ENCODE results near the gene GIMAP8.

GIMAP8 gene

GRCh38 chr7:150431839-150432658, 18.4 kb upstream of the GIMAP8 start:
- Histone ChIP-seq H3K9me3 (no peaks in the 10 kb centered on the region), H3K4me3 (ENCODE audit: low read depth, low read length) (no peak overlapping the region), H3K4me1 (no peaks in the 10 kb centered on the region), H3K36me3 (no peaks in the 10 kb centered on the region), H3K27me3 (peaks cover 7% of the 10 kb centered on the region)
- no peak for DNase-seq
- no peak for TF ChIP-seq CTCF (IDR thresholded peaks at IDR 0.05; ENCODE audit: low read depth, low read length)

- H3K27me3 ChIP-seq, result peaks cover 7% of the 10 kb centered on the region
- H3K4me3 ChIP-seq (ENCODE audit: low read depth, low read length), result no peak overlapping the region
- DNase-seq, result no peak
- no peaks in the 10 kb centered on the region for H3K4me1 ChIP-seq
- no peaks in the 10 kb centered on the region for H3K36me3 ChIP-seq
- no peaks in the 10 kb centered on the region for H3K9me3 ChIP-seq
- TF ChIP-seq CTCF (IDR thresholded peaks at IDR 0.05; ENCODE audit: low read depth, low read length), result no peak
Observed at GRCh38 chr7:150432915-150433892, 17.2 kb upstream of the GIMAP8 start.

DNA sequence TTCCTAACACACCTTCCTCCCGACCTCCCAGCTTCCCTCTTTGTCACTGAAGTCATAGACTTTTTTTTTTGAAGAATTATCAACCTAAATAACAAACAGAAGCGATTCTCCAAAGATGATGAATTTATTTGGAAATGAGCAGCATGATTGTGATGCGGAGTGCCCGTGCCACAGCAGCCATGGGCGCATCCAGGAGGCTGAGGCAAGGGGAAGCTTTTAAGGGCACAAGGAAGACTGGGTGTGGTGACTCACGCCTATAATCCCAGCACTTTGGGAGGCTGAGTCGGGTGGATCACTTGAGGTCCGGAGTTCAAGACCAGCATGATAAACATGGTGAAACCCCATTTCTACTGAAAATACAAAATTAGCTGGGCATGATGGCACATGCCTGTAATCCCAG, 16.2 kb upstream of the GIMAP8 start:
- DNase-seq, result no peak
- Histone ChIP-seq H3K36me3 (no peaks in the 10 kb centered on the region), H3K4me3 (ENCODE audit: low read depth, low read length) (no peak overlapping the region), H3K4me1 (no peaks in the 10 kb centered on the region), H3K9me3 (no peaks in the 10 kb centered on the region), H3K27me3 (peaks cover 7% of the 10 kb centered on the region)
- no peak for TF ChIP-seq CTCF (IDR thresholded peaks at IDR 0.05; ENCODE audit: low read depth, low read length)

GRCh38 chr7:150435047-150435389, 15.4 kb upstream of the GIMAP8 start:
- peaks cover 7% of the 10 kb centered on the region for H3K27me3 ChIP-seq
- no peaks in the 10 kb centered on the region for H3K4me1 ChIP-seq
- TF ChIP-seq CTCF (IDR thresholded peaks at IDR 0.05; ENCODE audit: low read depth, low read length), result no peak
- no peaks in the 10 kb centered on the region for H3K9me3 ChIP-seq
- no peak for DNase-seq
- H3K36me3 ChIP-seq, result no peaks in the 10 kb centered on the region
- no peak overlapping the region for H3K4me3 ChIP-seq (ENCODE audit: low read depth, low read length)

GRCh38 chr7:150435390-150436073, 14.9 kb upstream of the GIMAP8 start:
- Histone ChIP-seq H3K4me3 (ENCODE audit: low read depth, low read length) (no peak overlapping the region), H3K9me3 (no peaks in the 10 kb centered on the region), H3K36me3 (no peaks in the 10 kb centered on the region), H3K4me1 (no peaks in the 10 kb centered on the region), H3K27me3 (peaks cover 6% of the 10 kb centered on the region)
- no peak for TF ChIP-seq CTCF (IDR thresholded peaks at IDR 0.05; ENCODE audit: low read depth, low read length)
- no peak for DNase-seq

All from BE2C (cell line).